ENCODE data around the gene OTX1. TPM values are rescaled to one million over a fixed set of nuclear protein-coding genes. Genes with fewer than 3 reads are reported as not detected.

Gene OTX1
- total and polyA plus RNA-seq, 10 donors: 0.23 to 0.37 TPM; not detected in 8

- Histone ChIP-seq H3K27ac (no peak overlapping the region), H3K4me3 (no peak overlapping the region), H3K36me3 (peaks cover 0 to 24% (median 0%) of the 10 kb centered on the region in 6 donors), H3K27me3 (replicated peaks in 1 of 7) (no peaks in the 10 kb centered on the region), H3K4me1 (no peaks in the 10 kb centered on the region), H3K9me3 (no peaks in the 10 kb centered on the region)
- 92 to 100% (median 96%) methylated on average over 1 of the region's 1 CpG for WGBS, 5 donors
- TF ChIP-seq POLR2A (IDR thresholded peaks at IDR 0.05) (no peak), POLR2AphosphoS5 (IDR thresholded peaks at IDR 0.05) (no peak), CTCF (IDR thresholded peaks at IDR 0.05 in 8 of 11, conservative IDR thresholded peaks at IDR 0.05 in 3 of 11) (no peak)
- intact Hi-C loops (cut with DNase I; ENCODE audit: low total_unique reads): no loop called here
- DNase-seq: no peak
Measured at GRCh38 chr2:63008838-63009237, 41.8 kb upstream of the OTX1 start.

GRCh38 chr2:63009490-63009889 is 41.1 kb upstream of the OTX1 start:
- intact Hi-C loops (cut with DNase I; ENCODE audit: low total_unique reads): no loop called here
- no peak overlapping the region for H3K4me3 ChIP-seq
- H3K36me3 ChIP-seq: peaks cover 0 to 24% (median 0%) of the 10 kb centered on the region in 6 donors
- H3K9me3 ChIP-seq: no peaks in the 10 kb centered on the region
- no peak for TF ChIP-seq POLR2AphosphoS5 (IDR thresholded peaks at IDR 0.05)
- no peak for TF ChIP-seq POLR2A (IDR thresholded peaks at IDR 0.05)
- no peak for TF ChIP-seq CTCF (IDR thresholded peaks at IDR 0.05 in 8 of 11, conservative IDR thresholded peaks at IDR 0.05 in 3 of 11)
- no peaks in the 10 kb centered on the region for H3K4me1 ChIP-seq
- no peaks in the 10 kb centered on the region for H3K27me3 ChIP-seq (replicated peaks in 1 of 7)
- no peak overlapping the region for H3K27ac ChIP-seq
- DNase-seq: no peak

- no peak for DNase-seq
- no peak for TF ChIP-seq POLR2AphosphoS5 (IDR thresholded peaks at IDR 0.05)
- WGBS, 5 donors: 89 to 100% (median 98%) methylated on average over 1 of the region's 1 CpG
Measured at GRCh38 chr2:63012541-63012940, 38.1 kb upstream of the OTX1 start.

GRCh38 chr2:63013438-63013837 is 37.2 kb upstream of the OTX1 start:
- Histone ChIP-seq H3K36me3 (peaks cover 0 to 25% (median 0%) of the 10 kb centered on the region in 6 donors), H3K4me3 (no peak overlapping the region), H3K9me3 (no peaks in the 10 kb centered on the region), H3K4me1 (no peaks in the 10 kb centered on the region), H3K27me3 (replicated peaks in 1 of 7) (no peaks in the 10 kb centered on the region), H3K27ac (no peak overlapping the region)
- 90 to 95% (median 93%) methylated on average over 8 of the region's 8 CpGs for WGBS, 5 donors
- intact Hi-C loops (cut with DNase I; ENCODE audit: low total_unique reads): no loop called here
- DNase-seq: no peak
- TF ChIP-seq POLR2A (IDR thresholded peaks at IDR 0.05) (no peak), CTCF (IDR thresholded peaks at IDR 0.05 in 8 of 11, conservative IDR thresholded peaks at IDR 0.05 in 3 of 11) (no peak)

More at GRCh38 chr2:63012541-63012940, 38.1 kb upstream of the OTX1 start:
- intact Hi-C loops (cut with DNase I; ENCODE audit: low total_unique reads): no loop called here
- H3K9me3 ChIP-seq: no peaks in the 10 kb centered on the region
- no peak overlapping the region for H3K27ac ChIP-seq
- H3K4me3 ChIP-seq: no peak overlapping the region
- H3K27me3 ChIP-seq (replicated peaks in 1 of 7): no peaks in the 10 kb centered on the region
- no peaks in the 10 kb centered on the region for H3K4me1 ChIP-seq
- peaks cover 0 to 25% (median 0%) of the 10 kb centered on the region in 6 donors for H3K36me3 ChIP-seq

GRCh38 chr2:63015389-63015788 is 35.2 kb upstream of the OTX1 start:
- Histone ChIP-seq H3K27ac (no peak overlapping the region), H3K36me3 (peaks cover 0 to 20% (median 0%) of the 10 kb centered on the region in 6 donors), H3K4me3 (no peak overlapping the region), H3K4me1 (no peaks in the 10 kb centered on the region), H3K27me3 (replicated peaks in 1 of 7) (no peaks in the 10 kb centered on the region), H3K9me3 (no peaks in the 10 kb centered on the region)
- no peak for DNase-seq
- TF ChIP-seq POLR2A (IDR thresholded peaks at IDR 0.05): no peak
- no peak for TF ChIP-seq CTCF (IDR thresholded peaks at IDR 0.05 in 8 of 11, conservative IDR thresholded peaks at IDR 0.05 in 3 of 11)
- no peak for TF ChIP-seq POLR2AphosphoS5 (IDR thresholded peaks at IDR 0.05)
- 94 to 97% (median 95%) methylated on average over 3 of the region's 3 CpGs for WGBS, 5 donors
- intact Hi-C loops (cut with DNase I; ENCODE audit: low total_unique reads): no loop called here

Data from spleen (tissue), 11 donors.